ENCODE data around the gene BTBD9. TPM values are rescaled to one million over a fixed set of nuclear protein-coding genes. Genes with fewer than 3 reads are reported as not detected.

The BTBD9 gene
- total RNA-seq, 2 experiments from 2014 or later = 8.8 to 9.2 TPM

GRCh38 chr6:38151580-38152500 lies 487.9 kb downstream of the BTBD9 start:
- POLR2A ChIA-PET = no interaction called here
- CTCF ChIA-PET = no interaction called here

GRCh38 chr6:38150681-38151296 lies 488.9 kb downstream of the BTBD9 start:
- POLR2A ChIA-PET = no interaction called here
- CTCF ChIA-PET = no interaction called here

GRCh38 chr6:38150021-38150420 lies 489.7 kb downstream of the BTBD9 start:
- ChIA-PET CTCF (no interaction called here), POLR2A (no interaction called here)

GRCh38 chr6:38149531-38149930 lies 490.2 kb downstream of the BTBD9 start:
- ChIA-PET CTCF (no interaction called here), POLR2A (no interaction called here)

GRCh38 chr6:38148606-38149005 lies 491.1 kb downstream of the BTBD9 start:
- POLR2A ChIA-PET = no interaction called here
- CTCF ChIA-PET = no interaction called here

GRCh38 chr6:38146734-38147027 lies 493.0 kb downstream of the BTBD9 start:
- ChIA-PET CTCF (no interaction called here), POLR2A (no interaction called here)

GRCh38 chr6:38146021-38146733 lies 493.6 kb downstream of the BTBD9 start:
- POLR2A ChIA-PET = no interaction called here
- CTCF ChIA-PET = no interaction called here

GRCh38 chr6:38144365-38144945 lies 495.3 kb downstream of the BTBD9 start:
- ChIA-PET CTCF (no interaction called here), POLR2A (no interaction called here)

- POLR2A ChIA-PET = no interaction called here
- CTCF ChIA-PET = interaction anchor here (1.4 kb wide), 1 partner anchor 351 kb away, joined by 3 read pairs; no protein-coding TSS in a partner anchor
Observed at GRCh38 chr6:38143191-38144150, 496.3 kb downstream of the BTBD9 start.

GRCh38 chr6:38142178-38142902 lies 497.4 kb downstream of the BTBD9 start:
- POLR2A ChIA-PET = no interaction called here
- CTCF ChIA-PET = interaction anchor here (1.4 kb wide), 1 partner anchor 352 kb away, joined by 3 read pairs; no protein-coding TSS in a partner anchor

GRCh38 chr6:38141716-38142115 lies 498.0 kb downstream of the BTBD9 start:
- CTCF ChIA-PET = no interaction called here

GRCh38 chr6:38141085-38141484 lies 498.6 kb downstream of the BTBD9 start:
- ChIA-PET CTCF (no interaction called here), POLR2A (no interaction called here)

More at GRCh38 chr6:38141716-38142115, 498.0 kb downstream of the BTBD9 start:
- POLR2A ChIA-PET = no interaction called here

GRCh38 chr6:38138374-38138773 lies 501.4 kb downstream of the BTBD9 start:
- POLR2A ChIA-PET = no interaction called here
- CTCF ChIA-PET = no interaction called here

- ChIA-PET POLR2A (no interaction called here), CTCF (interaction anchor here (0.6 kb wide), 1 partner anchor 304 kb away, joined by 4 read pairs; no protein-coding TSS in a partner anchor)
Observed at GRCh38 chr6:38137608-38138265, 502.0 kb downstream of the BTBD9 start.

GRCh38 chr6:38136547-38136946 lies 503.2 kb downstream of the BTBD9 start:
- POLR2A ChIA-PET = no interaction called here
- CTCF ChIA-PET = no interaction called here

GRCh38 chr6:38134704-38135088 lies 505.0 kb downstream of the BTBD9 start:
- ChIA-PET CTCF (no interaction called here), POLR2A (no interaction called here)

GRCh38 chr6:38133932-38134703 lies 505.6 kb downstream of the BTBD9 start:
- CTCF ChIA-PET = no interaction called here
- POLR2A ChIA-PET = no interaction called here

- ChIA-PET POLR2A (no interaction called here), CTCF (no interaction called here)
Observed at GRCh38 chr6:38131527-38131965, 508.2 kb downstream of the BTBD9 start.
